ENCODE data around the gene SLC1A5. TPM values are rescaled to one million over a fixed set of nuclear protein-coding genes. Genes with fewer than 3 reads are reported as not detected.

Gene SLC1A5
- total RNA-seq, 3 donors from 2014 or later (not counting 1 experiment from before 2014, with no cell fraction given), result 11.2 to 23.1 (median 18.9) TPM

- no peak for ATAC-seq
- intact Hi-C loops (cut with micrococcal nuclease), result no loop called here
- no peaks in the 10 kb centered on the region for H3K9me3 ChIP-seq (ENCODE audit: control insufficient read depth, insufficient read depth, low read length)
- no peaks in the 10 kb centered on the region for H3K27me3 ChIP-seq (ENCODE audit: control insufficient read depth, insufficient read depth, low read length)
- Mint-ChIP-seq H3K9me3 (no peaks in the 10 kb centered on the region), H3K27ac (peak overlapping the region; percentile 70 to 88), H3K36me3 (no peaks in the 10 kb centered on the region), H3K27me3 (ENCODE audit: low read depth in 2 of 2) (no peaks in the 10 kb centered on the region), H3K4me1 (peaks cover 52 to 67% of the 10 kb centered on the region in 2 donors), H3K4me3 (peak overlapping the region; percentile 93)
- TF ChIP-seq, protein P1, sequence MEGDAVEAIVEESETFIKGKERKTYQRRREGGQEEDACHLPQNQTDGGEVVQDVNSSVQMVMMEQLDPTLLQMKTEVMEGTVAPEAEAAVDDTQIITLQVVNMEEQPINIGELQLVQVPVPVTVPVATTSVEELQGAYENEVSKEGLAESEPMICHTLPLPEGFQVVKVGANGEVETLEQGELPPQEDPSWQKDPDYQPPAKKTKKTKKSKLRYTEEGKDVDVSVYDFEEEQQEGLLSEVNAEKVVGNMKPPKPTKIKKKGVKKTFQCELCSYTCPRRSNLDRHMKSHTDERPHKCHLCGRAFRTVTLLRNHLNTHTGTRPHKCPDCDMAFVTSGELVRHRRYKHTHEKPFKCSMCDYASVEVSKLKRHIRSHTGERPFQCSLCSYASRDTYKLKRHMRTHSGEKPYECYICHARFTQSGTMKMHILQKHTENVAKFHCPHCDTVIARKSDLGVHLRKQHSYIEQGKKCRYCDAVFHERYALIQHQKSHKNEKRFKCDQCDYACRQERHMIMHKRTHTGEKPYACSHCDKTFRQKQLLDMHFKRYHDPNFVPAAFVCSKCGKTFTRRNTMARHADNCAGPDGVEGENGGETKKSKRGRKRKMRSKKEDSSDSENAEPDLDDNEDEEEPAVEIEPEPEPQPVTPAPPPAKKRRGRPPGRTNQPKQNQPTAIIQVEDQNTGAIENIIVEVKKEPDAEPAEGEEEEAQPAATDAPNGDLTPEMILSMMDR (IDR thresholded peaks at IDR 0.05), result no peak
- peaks cover 33% of the 10 kb centered on the region for H3K4me1 ChIP-seq (ENCODE audit: control insufficient read depth, insufficient read depth, low read length)
- H3K4me3 ChIP-seq (ENCODE audit: low read length), result no peak overlapping the region
- WGBS (ENCODE audit: insufficient coverage), result 94% methylated on average over 11 of the region's 12 CpGs
- DNase-seq, result no peak
- H3K36me3 ChIP-seq (ENCODE audit: control insufficient read depth, insufficient read depth, low read length), result peaks cover 6% of the 10 kb centered on the region
- no peak overlapping the region for H3K27ac ChIP-seq (ENCODE audit: low read length)
Measured at GRCh38 chr19:46744005-46744691, 44.2 kb downstream of the SLC1A5 start.

- TF ChIP-seq, protein P1 (IDR thresholded peaks at IDR 0.05), result no peak
- Mint-ChIP-seq H3K27me3 (ENCODE audit: low read depth in 2 of 2) (no peaks in the 10 kb centered on the region), H3K4me1 (peaks cover 45 to 61% of the 10 kb centered on the region in 2 donors), H3K36me3 (no peaks in the 10 kb centered on the region), H3K27ac (no peak overlapping the region), H3K9me3 (no peaks in the 10 kb centered on the region), H3K4me3 (peak overlapping the region; percentile 15)
- Histone ChIP-seq H3K4me1 (ENCODE audit: control insufficient read depth, insufficient read depth, low read length) (peaks cover 33% of the 10 kb centered on the region), H3K27me3 (ENCODE audit: control insufficient read depth, insufficient read depth, low read length) (no peaks in the 10 kb centered on the region), H3K27ac (ENCODE audit: low read length) (no peak overlapping the region), H3K9me3 (ENCODE audit: control insufficient read depth, insufficient read depth, low read length) (no peaks in the 10 kb centered on the region), H3K4me3 (ENCODE audit: low read length) (no peak overlapping the region), H3K36me3 (ENCODE audit: control insufficient read depth, insufficient read depth, low read length) (peaks cover 13% of the 10 kb centered on the region)
- intact Hi-C loops (cut with micrococcal nuclease), result no loop called here
- 90% methylated on average over 2 of the region's 4 CpGs for WGBS (ENCODE audit: insufficient coverage)
- DNase-seq (no peak), ATAC-seq (no peak)
Measured at GRCh38 chr19:46742926-46743480, 45.4 kb downstream of the SLC1A5 start.

GRCh38 chr19:46741447-46741846 lies 46.9 kb downstream of the SLC1A5 start:
- no peak overlapping the region for H3K4me3 ChIP-seq (ENCODE audit: low read length)
- TF ChIP-seq, protein P1 (IDR thresholded peaks at IDR 0.05), result no peak
- H3K27me3 ChIP-seq (ENCODE audit: control insufficient read depth, insufficient read depth, low read length), result no peaks in the 10 kb centered on the region
- H3K36me3 ChIP-seq (ENCODE audit: control insufficient read depth, insufficient read depth, low read length), result peaks cover 27% of the 10 kb centered on the region
- intact Hi-C loops (cut with micrococcal nuclease), result no loop called here
- 94% methylated on average over 17 of the region's 17 CpGs for WGBS (ENCODE audit: insufficient coverage)
- H3K9me3 ChIP-seq (ENCODE audit: control insufficient read depth, insufficient read depth, low read length), result no peaks in the 10 kb centered on the region
- peaks cover 23% of the 10 kb centered on the region for H3K4me1 ChIP-seq (ENCODE audit: control insufficient read depth, insufficient read depth, low read length)
- H3K4me1 Mint-ChIP-seq, result peaks cover 45 to 58% of the 10 kb centered on the region in 2 donors
- H3K36me3 Mint-ChIP-seq, result no peaks in the 10 kb centered on the region
- H3K9me3 Mint-ChIP-seq, result no peaks in the 10 kb centered on the region
- DNase-seq (no peak), ATAC-seq (no peak)
- no peak overlapping the region for H3K4me3 Mint-ChIP-seq
- peak overlapping the region in 1 of 2 donors; percentile 58 for H3K27ac Mint-ChIP-seq
- H3K27me3 Mint-ChIP-seq (ENCODE audit: low read depth in 2 of 2), result no peaks in the 10 kb centered on the region
- no peak overlapping the region for H3K27ac ChIP-seq (ENCODE audit: low read length)

Data from natural killer cell (primary cell).